SU-DHL-6 (cell line): ENCODE results near the gene CCDC9B.

Experiments used
- H2AFZ ChIP-seq: fragments of 200-600 bp; sonication (generic); 2 replicates; pipeline ENCODE4 v1.6.1; 2014; ENCODE audit warnings: low read depth, mild to moderate bottlenecking, moderate library complexity, mixed read lengths, antibody characterized with exemption, low read length; ENCODE audit not compliant: severe bottlenecking
- H3F3A ChIP-seq: fragments of 200-600 bp; shearing (Covaris generic); 2 replicates; pipeline ENCODE4 v1.6.0; 2016; ENCODE audit warnings: antibody characterized with exemption, mild to moderate bottlenecking; ENCODE audit not compliant: insufficient read depth
- H3K27ac ChIP-seq: fragments of 200-600 bp; sonication (generic); 2 replicates; pipeline ENCODE4 v1.5.1; 2016; ENCODE audit warnings: low read depth, mild to moderate bottlenecking, low read length, moderate library complexity, mixed read lengths
- H3K27me3 ChIP-seq: fragments of 200-600 bp; sonication (generic), shearing (Covaris generic); 2 replicates; pipeline ENCODE4 v1.6.0; 2014; ENCODE audit warnings: mild to moderate bottlenecking, low read length
- H3K36me3 ChIP-seq: fragments of 200-600 bp; sonication (generic); 2 replicates; pipeline ENCODE4 v1.6.1; 2014; ENCODE audit warnings: mild to moderate bottlenecking, low read length, mixed read lengths
- H3K4me2 ChIP-seq: fragments of 300-600, 200-600 bp; shearing (Covaris generic), sonication (generic); 2 replicates; pipeline ENCODE4 v1.6.0; 2014; ENCODE audit warnings: low read length, low read depth, mild to moderate bottlenecking; ENCODE audit not compliant: poor library complexity, severe bottlenecking
- H3K4me3 ChIP-seq: fragments of 200-600 bp; sonication (generic); 2 replicates; pipeline ENCODE4 v1.5.1; 2014; ENCODE audit warnings: antibody characterized with exemption, low read length, mild to moderate bottlenecking, mixed read lengths; ENCODE audit not compliant: insufficient read depth, poor library complexity, severe bottlenecking
- H3K79me2 ChIP-seq: fragments of 200-600 bp; sonication (generic); 2 replicates; pipeline ENCODE4 v1.6.1; 2014; ENCODE audit warnings: mild to moderate bottlenecking, low read length, moderate library complexity; ENCODE audit not compliant: insufficient read depth
- H3K9ac ChIP-seq: fragments of 200-600 bp; sonication (generic); 2 replicates; pipeline ENCODE4 v1.7.0; 2014; ENCODE audit warnings: mild to moderate bottlenecking, low read length
- H3K9me2 ChIP-seq: fragments of 200-600 bp; sonication (generic); replicated peaks from 2 replicates; pipeline ENCODE4 v1.6.1; 2014; ENCODE audit warnings: low read length; ENCODE audit not compliant: insufficient read depth
- H3K9me3 ChIP-seq: fragments of 200-600 bp; sonication (generic); 2 replicates; pipeline ENCODE4 v1.6.1; 2014; ENCODE audit warnings: low read length, mixed read lengths; ENCODE audit not compliant: insufficient read depth
- H4K20me1 ChIP-seq: fragments of 200-600 bp; sonication (generic); 2 replicates; pipeline ENCODE4 v1.6.1; 2014; ENCODE audit warnings: low read depth, mild to moderate bottlenecking, antibody characterized with exemption, low read length, moderate library complexity, mixed read lengths
- CTCF ChIP-seq: fragments of 200-600 bp; sonication (generic); IDR thresholded peaks from one replicate; pipeline ENCODE4 v1.5.1; 2017; ENCODE audit warnings: antibody characterized with exemption, mild to moderate bottlenecking, low read length, moderate library complexity; ENCODE audit not compliant: insufficient read depth, poor library complexity, severe bottlenecking
- EZH2phosphoT487 ChIP-seq: fragments of 200-600 bp; sonication (generic), shearing (Covaris generic); conservative IDR thresholded peaks from 2 replicates; pipeline ENCODE4 v1.6.1; 2018; ENCODE audit warnings: mild to moderate bottlenecking, antibody characterized with exemption, low read length, moderate library complexity, mixed read lengths

The CCDC9B gene

GRCh38 chr15:40386480-40386879 is 45.7 kb upstream of the CCDC9B start:
- H2AFZ ChIP-seq, result no peak overlapping the region
- H3K27me3 ChIP-seq, result no peaks in the 10 kb centered on the region
- H3K36me3 ChIP-seq, result peaks cover 23% of the 10 kb centered on the region
- H3K9ac ChIP-seq, result no peak overlapping the region
- H3K79me2 ChIP-seq, result peaks cover 29% of the 10 kb centered on the region
- peaks cover 2% of the 10 kb centered on the region; the same call in 1 of the 2 replicates for H3F3A ChIP-seq
- no peaks in the 10 kb centered on the region for H3K9me2 ChIP-seq
- no peak overlapping the region for H3K4me2 ChIP-seq
- no peaks in the 10 kb centered on the region for H3K9me3 ChIP-seq
- H4K20me1 ChIP-seq, result no peaks in the 10 kb centered on the region
- no peak overlapping the region for H3K27ac ChIP-seq
- H3K4me3 ChIP-seq, result no peak overlapping the region
- TF ChIP-seq EZH2phosphoT487 (no peak), CTCF (no peak)

GRCh38 chr15:40382580-40383456 is 42.1 kb upstream of the CCDC9B start, which contains the start of gene KNSTRN:
Gene KNSTRN, plus strand, starts transcription at chr15:40382721. Its CDS starts 115 bp downstream, at chr15:40382836.
- peaks cover 9% of the 10 kb centered on the region for H3K36me3 ChIP-seq
- no peaks in the 10 kb centered on the region for H4K20me1 ChIP-seq
- H3K79me2 ChIP-seq, result peaks cover 29% of the 10 kb centered on the region
- H3K4me3 ChIP-seq, result peak within 1 kb of the TSS; percentile 84
- no peaks in the 10 kb centered on the region for H3K27me3 ChIP-seq
- H3F3A ChIP-seq, result no peaks in the 10 kb centered on the region
- peak within 1 kb of the TSS; percentile 53 for H3K27ac ChIP-seq
- peak within 1 kb of the TSS; percentile 77 for H3K4me2 ChIP-seq
- H3K9ac ChIP-seq, result peak within 1 kb of the TSS; percentile 85
- H3K9me2 ChIP-seq, result no peaks in the 10 kb centered on the region
- H3K9me3 ChIP-seq, result no peaks in the 10 kb centered on the region
- TF ChIP-seq EZH2phosphoT487 (no peak), CTCF (no peak)
- peak within 1 kb of the TSS; percentile 89 for H2AFZ ChIP-seq

- no peaks in the 10 kb centered on the region for H3K9me2 ChIP-seq
- H3K27me3 ChIP-seq, result no peaks in the 10 kb centered on the region
- H2AFZ ChIP-seq, result peak overlapping the region; percentile 89
- no peak overlapping the region for H3K9ac ChIP-seq
- H3F3A ChIP-seq, result no peaks in the 10 kb centered on the region
- H3K9me3 ChIP-seq, result no peaks in the 10 kb centered on the region
- no peak for TF ChIP-seq EZH2phosphoT487
- no peak for TF ChIP-seq CTCF
- no peak overlapping the region for H3K27ac ChIP-seq
- H3K4me3 ChIP-seq, result no peak overlapping the region
- peak overlapping the region; percentile 77 for H3K4me2 ChIP-seq
- H3K79me2 ChIP-seq, result peaks cover 29% of the 10 kb centered on the region
- H4K20me1 ChIP-seq, result no peaks in the 10 kb centered on the region
- H3K36me3 ChIP-seq, result peaks cover 4% of the 10 kb centered on the region
These were observed 41.2 kb upstream of the CCDC9B start for GRCh38 chr15:40381818-40382529.
